ENCODE data around the gene PPM1F. TPM values are rescaled to one million over a fixed set of nuclear protein-coding genes. Genes with fewer than 3 reads are reported as not detected.
A peak's percentile ranks its signal among the peaks of the same experiment; 100 is the strongest.

Gene PPM1F
- total RNA-seq, 1 donor from 2014 or later: 244 TPM

- H3K9me3 Mint-ChIP-seq (ENCODE audit: unreplicated experiment): no peaks in the 10 kb centered on the region
- no peak for DNase-seq (ENCODE audit: low spot score)
Observed at GRCh38 chr22:21936151-21936775, 16.4 kb downstream of the PPM1F start.

DNA sequence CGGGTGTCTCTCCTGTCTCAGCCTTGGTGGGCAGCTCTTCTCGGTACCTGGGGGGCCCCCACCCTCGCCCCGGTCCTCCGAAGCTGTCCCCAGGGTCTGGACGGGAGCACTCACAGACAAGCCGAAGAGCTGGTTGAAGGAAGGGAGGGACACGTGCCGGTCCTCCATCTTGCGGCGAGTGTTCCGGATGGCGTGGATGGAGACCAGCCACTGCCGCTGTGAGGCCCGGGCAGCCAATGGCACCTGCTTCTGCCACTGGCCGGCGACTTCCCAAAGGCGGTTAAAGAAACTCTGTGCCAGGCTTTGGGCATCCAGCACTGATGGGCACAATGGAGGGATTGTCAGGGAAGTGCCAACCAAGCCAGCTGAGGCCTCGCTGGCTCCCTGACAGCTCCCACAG, 18.7 kb downstream of the PPM1F start:
- H3K4me1 Mint-ChIP-seq (ENCODE audit: unreplicated experiment): peaks cover 39% of the 10 kb centered on the region
- H3K4me3 Mint-ChIP-seq (ENCODE audit: unreplicated experiment): no peak overlapping the region
- TF ChIP-seq, protein P1, sequence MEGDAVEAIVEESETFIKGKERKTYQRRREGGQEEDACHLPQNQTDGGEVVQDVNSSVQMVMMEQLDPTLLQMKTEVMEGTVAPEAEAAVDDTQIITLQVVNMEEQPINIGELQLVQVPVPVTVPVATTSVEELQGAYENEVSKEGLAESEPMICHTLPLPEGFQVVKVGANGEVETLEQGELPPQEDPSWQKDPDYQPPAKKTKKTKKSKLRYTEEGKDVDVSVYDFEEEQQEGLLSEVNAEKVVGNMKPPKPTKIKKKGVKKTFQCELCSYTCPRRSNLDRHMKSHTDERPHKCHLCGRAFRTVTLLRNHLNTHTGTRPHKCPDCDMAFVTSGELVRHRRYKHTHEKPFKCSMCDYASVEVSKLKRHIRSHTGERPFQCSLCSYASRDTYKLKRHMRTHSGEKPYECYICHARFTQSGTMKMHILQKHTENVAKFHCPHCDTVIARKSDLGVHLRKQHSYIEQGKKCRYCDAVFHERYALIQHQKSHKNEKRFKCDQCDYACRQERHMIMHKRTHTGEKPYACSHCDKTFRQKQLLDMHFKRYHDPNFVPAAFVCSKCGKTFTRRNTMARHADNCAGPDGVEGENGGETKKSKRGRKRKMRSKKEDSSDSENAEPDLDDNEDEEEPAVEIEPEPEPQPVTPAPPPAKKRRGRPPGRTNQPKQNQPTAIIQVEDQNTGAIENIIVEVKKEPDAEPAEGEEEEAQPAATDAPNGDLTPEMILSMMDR (IDR thresholded peaks at IDR 0.05; ENCODE audit: unreplicated experiment): no peak
- H3K27me3 Mint-ChIP-seq (ENCODE audit: unreplicated experiment): peaks cover 8% of the 10 kb centered on the region
- peaks cover 57% of the 10 kb centered on the region for H3K36me3 Mint-ChIP-seq (ENCODE audit: low read depth, unreplicated experiment)
- no peaks in the 10 kb centered on the region for H3K9me3 Mint-ChIP-seq (ENCODE audit: unreplicated experiment)
- no peak for DNase-seq (ENCODE audit: low spot score)
- no peak overlapping the region for H3K27ac Mint-ChIP-seq (ENCODE audit: unreplicated experiment)

More at GRCh38 chr22:21936151-21936775, 16.4 kb downstream of the PPM1F start:
- Mint-ChIP-seq H3K4me1 (ENCODE audit: unreplicated experiment) (peaks cover 49% of the 10 kb centered on the region), H3K36me3 (ENCODE audit: low read depth, unreplicated experiment) (peaks cover 55% of the 10 kb centered on the region), H3K27me3 (ENCODE audit: unreplicated experiment) (peaks cover 15% of the 10 kb centered on the region), H3K4me3 (ENCODE audit: unreplicated experiment) (peak overlapping the region; percentile 48), H3K27ac (ENCODE audit: unreplicated experiment) (peak overlapping the region; percentile 86)
- TF ChIP-seq, protein P1 (IDR thresholded peaks at IDR 0.05; ENCODE audit: unreplicated experiment): no peak

- DNase-seq (ENCODE audit: low spot score): no peak
- Mint-ChIP-seq H3K27me3 (ENCODE audit: unreplicated experiment) (peaks cover 10% of the 10 kb centered on the region), H3K36me3 (ENCODE audit: low read depth, unreplicated experiment) (peaks cover 57% of the 10 kb centered on the region), H3K4me1 (ENCODE audit: unreplicated experiment) (peaks cover 39% of the 10 kb centered on the region), H3K27ac (ENCODE audit: unreplicated experiment) (no peak overlapping the region), H3K4me3 (ENCODE audit: unreplicated experiment) (peak overlapping the region; percentile 21), H3K9me3 (ENCODE audit: unreplicated experiment) (no peaks in the 10 kb centered on the region)
- TF ChIP-seq, protein P1 (IDR thresholded peaks at IDR 0.05; ENCODE audit: unreplicated experiment): no peak
Observed at GRCh38 chr22:21933413-21933812, 19.2 kb downstream of the PPM1F start.

DNA sequence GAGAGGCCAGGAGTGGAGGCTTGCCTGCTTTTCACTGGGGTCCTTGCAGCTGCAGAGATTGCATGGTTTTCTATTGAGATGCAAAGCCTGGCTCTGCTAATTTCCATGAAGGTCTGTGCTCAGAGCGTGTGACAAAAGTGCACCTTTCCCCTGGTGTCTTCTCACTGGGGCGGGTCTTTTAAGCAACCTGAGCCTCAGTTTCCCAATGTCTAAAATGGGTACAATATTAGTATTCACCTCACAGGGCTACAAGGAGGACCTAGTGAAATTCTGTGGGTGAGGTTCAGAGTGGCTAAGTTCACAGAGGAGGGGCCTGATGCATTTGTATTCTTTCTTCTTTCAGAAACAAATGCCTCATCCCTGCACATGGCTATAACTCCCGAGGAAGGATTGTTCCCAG, 20.3 kb downstream of the PPM1F start:
- TF ChIP-seq, protein P1 (IDR thresholded peaks at IDR 0.05; ENCODE audit: unreplicated experiment): no peak
- no peak overlapping the region for H3K4me3 Mint-ChIP-seq (ENCODE audit: unreplicated experiment)
- no peak for DNase-seq (ENCODE audit: low spot score)
- H3K27ac Mint-ChIP-seq (ENCODE audit: unreplicated experiment): no peak overlapping the region
- H3K4me1 Mint-ChIP-seq (ENCODE audit: unreplicated experiment): peaks cover 37% of the 10 kb centered on the region
- peaks cover 65% of the 10 kb centered on the region for H3K36me3 Mint-ChIP-seq (ENCODE audit: low read depth, unreplicated experiment)
- peaks cover 18% of the 10 kb centered on the region for H3K27me3 Mint-ChIP-seq (ENCODE audit: unreplicated experiment)
- H3K9me3 Mint-ChIP-seq (ENCODE audit: unreplicated experiment): no peaks in the 10 kb centered on the region

DNA sequence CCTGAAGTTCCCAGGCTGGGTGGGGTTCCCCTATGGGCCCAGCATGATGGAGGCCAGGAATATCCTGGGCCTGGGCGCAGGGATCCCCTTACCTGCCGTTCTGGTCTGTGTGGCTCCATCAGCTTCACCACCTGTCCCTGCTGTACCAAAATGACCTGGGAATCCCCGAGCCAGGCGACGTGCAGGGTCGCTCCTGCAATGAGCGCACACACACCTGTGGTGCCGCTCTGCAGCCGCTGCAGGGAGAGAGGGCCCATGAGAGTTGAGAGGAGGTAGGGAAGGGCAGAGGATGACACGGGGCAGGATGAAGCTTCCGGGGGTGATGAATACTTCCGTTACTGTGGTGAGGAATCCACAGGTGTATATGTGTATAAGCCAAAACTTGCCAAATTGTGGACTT, 21.6 kb downstream of the PPM1F start:
- Mint-ChIP-seq H3K9me3 (ENCODE audit: unreplicated experiment) (no peaks in the 10 kb centered on the region), H3K27ac (ENCODE audit: unreplicated experiment) (peak overlapping the region; percentile 36), H3K4me1 (ENCODE audit: unreplicated experiment) (peaks cover 27% of the 10 kb centered on the region), H3K27me3 (ENCODE audit: unreplicated experiment) (peaks cover 18% of the 10 kb centered on the region), H3K36me3 (ENCODE audit: low read depth, unreplicated experiment) (peaks cover 55% of the 10 kb centered on the region), H3K4me3 (ENCODE audit: unreplicated experiment) (no peak overlapping the region)
- DNase-seq (ENCODE audit: low spot score): no peak
- TF ChIP-seq, protein P1 (IDR thresholded peaks at IDR 0.05; ENCODE audit: unreplicated experiment): no peak

All from endothelial cell (in vitro differentiated cells).